MM.1S (cell line): Measurements from ENCODE around the gene TRAPPC14.

Experiments used
- CTCF ChIP-seq: fragments of 300-600 bp; sonication (generic); IDR thresholded peaks from 2 replicates; pipeline ENCODE4 v1.5.1; 2016; ENCODE audit warnings: antibody characterized with exemption, low read length, mixed read lengths
- EZH2 ChIP-seq: fragments of 300-600 bp; sonication (generic); optimal IDR thresholded peaks from 2 replicates; pipeline ENCODE3; 2017; ENCODE audit warnings: low read depth, mild to moderate bottlenecking, antibody characterized with exemption, low read length, mixed read lengths
- EZH2phosphoT487 ChIP-seq: fragments of 300-600 bp; sonication (generic); IDR thresholded peaks from 2 replicates; pipeline ENCODE4 v1.6.1; 2018; ENCODE audit warnings: antibody characterized with exemption, low read length

DNA sequence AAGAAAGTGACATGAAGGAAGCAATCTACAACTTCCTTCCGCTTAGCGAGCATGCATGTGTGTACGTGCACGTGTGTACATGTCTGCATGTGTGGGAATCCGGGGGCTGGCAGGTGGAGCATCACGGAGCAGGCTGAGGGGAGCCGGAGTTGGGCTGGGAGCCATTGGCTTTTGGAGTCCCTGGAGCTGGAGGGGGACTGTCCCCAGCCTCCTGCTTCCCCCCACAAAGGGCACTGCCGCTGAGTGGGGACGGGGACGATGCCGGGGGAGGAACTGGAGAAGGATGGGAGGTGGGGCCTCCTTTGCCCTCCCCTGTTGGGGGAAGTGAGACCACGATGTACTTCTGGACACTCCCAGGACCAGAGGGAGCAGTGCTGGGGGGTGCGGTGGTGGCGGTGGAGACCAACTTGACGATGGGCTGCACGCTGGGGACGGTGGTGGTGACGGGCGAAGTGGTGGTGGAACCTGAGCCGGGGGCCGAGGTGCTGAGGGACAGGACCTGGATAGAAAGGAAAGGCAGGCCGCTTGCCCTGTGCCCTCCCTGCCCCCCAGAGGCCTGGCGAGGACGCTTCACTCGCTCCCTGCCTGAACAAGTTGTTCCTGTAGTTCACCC lies 51.3 kb downstream of the TRAPPC14 start:
- no peak for TF ChIP-seq CTCF
- no peak for TF ChIP-seq EZH2phosphoT487
- TF ChIP-seq EZH2, result no peak
